Measurements from ENCODE around the gene DYRK1B. TPM values are rescaled to one million over a fixed set of nuclear protein-coding genes. Genes with fewer than 3 reads are reported as not detected.

Gene DYRK1B
- total RNA-seq, 1 donor from 2014 or later: 31.4 TPM

DNA sequence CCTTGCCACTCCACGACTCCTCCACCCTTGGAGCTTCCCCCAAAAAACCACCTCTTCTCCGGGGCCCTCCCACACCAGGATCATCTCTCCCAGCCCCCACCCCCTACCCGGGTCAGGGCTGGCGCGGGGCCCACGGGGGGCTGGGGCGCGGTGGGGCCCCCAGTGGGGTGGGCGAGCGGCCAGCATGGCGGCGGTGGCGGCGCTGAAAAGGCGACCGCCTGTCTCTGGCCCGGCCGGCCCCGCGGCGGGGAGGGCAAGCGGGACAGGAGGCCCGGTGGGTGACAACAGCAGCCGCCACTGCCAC is 850 bp downstream of the DYRK1B start:
- Histone ChIP-seq H3K79me2 (ENCODE audit: insufficient read depth, low read length) (peaks cover 26% of the 10 kb centered on the region), H2AFZ (ENCODE audit: low read depth, low read length) (peak overlapping the region; percentile 87), H3K27me3 (ENCODE audit: insufficient read depth, low read length) (no peaks in the 10 kb centered on the region), H3K36me3 (ENCODE audit: insufficient read depth, low read length) (peaks cover 48% of the 10 kb centered on the region), H4K20me1 (ENCODE audit: insufficient read depth, low read length) (peaks cover 12% of the 10 kb centered on the region), H3K4me1 (ENCODE audit: insufficient read depth, low read length) (peaks cover 6% of the 10 kb centered on the region), H3K4me3 (ENCODE audit: insufficient read depth, low read depth, low read length) (peak overlapping the region; percentile 78), H3K9me3 (ENCODE audit: insufficient read depth, low read depth, low read length) (no peaks in the 10 kb centered on the region), H3K4me2 (ENCODE audit: low read length) (peak overlapping the region; percentile 92), H3K27ac (ENCODE audit: low read depth, low read length) (peak overlapping the region; percentile 96), H3K9ac (ENCODE audit: low read length) (peak overlapping the region; percentile 98)
- Mint-ChIP-seq H3K27ac (ENCODE audit: unreplicated experiment) (peak overlapping the region; percentile 93), H3K4me1 (ENCODE audit: low read depth, unreplicated experiment) (peaks cover 17% of the 10 kb centered on the region), H3K27me3 (ENCODE audit: low read depth, unreplicated experiment) (no peaks in the 10 kb centered on the region), H3K4me3 (ENCODE audit: unreplicated experiment) (peak overlapping the region; percentile 94), H3K9me3 (ENCODE audit: unreplicated experiment) (peaks cover 2% of the 10 kb centered on the region), H3K36me3 (ENCODE audit: low read depth, unreplicated experiment) (peaks cover 26% of the 10 kb centered on the region)
- DNase-seq (ENCODE audit: low read depth) (no peak), FAIRE-seq (no peak)
- TF ChIP-seq, protein P1, sequence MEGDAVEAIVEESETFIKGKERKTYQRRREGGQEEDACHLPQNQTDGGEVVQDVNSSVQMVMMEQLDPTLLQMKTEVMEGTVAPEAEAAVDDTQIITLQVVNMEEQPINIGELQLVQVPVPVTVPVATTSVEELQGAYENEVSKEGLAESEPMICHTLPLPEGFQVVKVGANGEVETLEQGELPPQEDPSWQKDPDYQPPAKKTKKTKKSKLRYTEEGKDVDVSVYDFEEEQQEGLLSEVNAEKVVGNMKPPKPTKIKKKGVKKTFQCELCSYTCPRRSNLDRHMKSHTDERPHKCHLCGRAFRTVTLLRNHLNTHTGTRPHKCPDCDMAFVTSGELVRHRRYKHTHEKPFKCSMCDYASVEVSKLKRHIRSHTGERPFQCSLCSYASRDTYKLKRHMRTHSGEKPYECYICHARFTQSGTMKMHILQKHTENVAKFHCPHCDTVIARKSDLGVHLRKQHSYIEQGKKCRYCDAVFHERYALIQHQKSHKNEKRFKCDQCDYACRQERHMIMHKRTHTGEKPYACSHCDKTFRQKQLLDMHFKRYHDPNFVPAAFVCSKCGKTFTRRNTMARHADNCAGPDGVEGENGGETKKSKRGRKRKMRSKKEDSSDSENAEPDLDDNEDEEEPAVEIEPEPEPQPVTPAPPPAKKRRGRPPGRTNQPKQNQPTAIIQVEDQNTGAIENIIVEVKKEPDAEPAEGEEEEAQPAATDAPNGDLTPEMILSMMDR (IDR thresholded peaks at IDR 0.05; ENCODE audit: insufficient read depth, low read depth, low read length): no peak
- TF ChIP-seq EZH2 (IDR thresholded peaks at IDR 0.05; ENCODE audit: insufficient read depth, low read length): no peak

DNA sequence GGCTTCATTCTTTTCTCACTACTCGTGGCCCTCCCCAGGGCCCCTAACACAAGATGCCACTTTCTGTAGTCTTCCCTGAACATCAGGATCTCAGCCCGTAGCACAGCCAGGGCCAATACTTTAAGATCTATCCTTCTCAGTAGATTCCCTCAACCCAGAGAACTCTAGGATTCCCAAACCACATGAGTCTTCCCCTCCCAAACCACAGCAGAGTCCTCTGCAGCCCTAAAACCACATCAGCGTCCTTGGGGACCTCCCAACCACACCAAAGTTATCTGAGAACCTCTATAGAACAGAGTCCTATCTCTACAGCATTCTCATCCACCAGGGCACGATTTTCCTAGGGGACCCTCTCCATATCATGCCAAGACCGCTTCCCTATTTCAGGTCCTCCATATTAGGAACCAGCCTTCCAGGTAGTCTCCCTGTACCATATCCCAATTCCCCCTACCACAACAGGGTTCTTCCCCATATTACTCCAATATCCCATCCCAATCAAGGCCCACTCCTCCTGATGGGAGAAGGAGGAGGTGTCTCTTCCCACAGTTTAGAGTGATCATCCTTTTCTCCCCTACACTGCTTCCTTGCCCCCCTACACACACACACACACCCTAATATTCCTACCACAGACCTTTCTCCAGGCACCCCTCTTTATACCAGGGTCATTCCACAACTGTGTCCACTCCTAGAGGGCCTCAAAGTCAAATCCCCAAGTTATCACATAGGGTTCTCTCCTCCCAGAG is 1.4 kb downstream of the DYRK1B start:
- Mint-ChIP-seq H3K4me3 (ENCODE audit: unreplicated experiment) (peak overlapping the region; percentile 94), H3K27me3 (ENCODE audit: low read depth, unreplicated experiment) (no peaks in the 10 kb centered on the region), H3K36me3 (ENCODE audit: low read depth, unreplicated experiment) (peaks cover 26% of the 10 kb centered on the region), H3K27ac (ENCODE audit: unreplicated experiment) (peak overlapping the region; percentile 93), H3K4me1 (ENCODE audit: low read depth, unreplicated experiment) (peaks cover 17% of the 10 kb centered on the region), H3K9me3 (ENCODE audit: unreplicated experiment) (peaks cover 2% of the 10 kb centered on the region)
- FAIRE-seq (no peak), DNase-seq (ENCODE audit: low read depth) (no peak)
- no peak overlapping the region for H2AFZ ChIP-seq (ENCODE audit: low read depth, low read length)
- peak overlapping the region; percentile 78 for H3K4me3 ChIP-seq (ENCODE audit: insufficient read depth, low read depth, low read length)
- H3K36me3 ChIP-seq (ENCODE audit: insufficient read depth, low read length): peaks cover 42% of the 10 kb centered on the region
- peak overlapping the region; percentile 98 for H3K9ac ChIP-seq (ENCODE audit: low read length)
- H4K20me1 ChIP-seq (ENCODE audit: insufficient read depth, low read length): peaks cover 12% of the 10 kb centered on the region
- peaks cover 6% of the 10 kb centered on the region for H3K4me1 ChIP-seq (ENCODE audit: insufficient read depth, low read length)
- H3K27ac ChIP-seq (ENCODE audit: low read depth, low read length): peak overlapping the region; percentile 96
- H3K79me2 ChIP-seq (ENCODE audit: insufficient read depth, low read length): peaks cover 26% of the 10 kb centered on the region
- TF ChIP-seq, protein P1 (IDR thresholded peaks at IDR 0.05; ENCODE audit: insufficient read depth, low read depth, low read length): no peak
- no peak for TF ChIP-seq EZH2 (IDR thresholded peaks at IDR 0.05; ENCODE audit: insufficient read depth, low read length)
- no peaks in the 10 kb centered on the region for H3K27me3 ChIP-seq (ENCODE audit: insufficient read depth, low read length)
- no peaks in the 10 kb centered on the region for H3K9me3 ChIP-seq (ENCODE audit: insufficient read depth, low read depth, low read length)
- peak overlapping the region; percentile 92 for H3K4me2 ChIP-seq (ENCODE audit: low read length)

DNA sequence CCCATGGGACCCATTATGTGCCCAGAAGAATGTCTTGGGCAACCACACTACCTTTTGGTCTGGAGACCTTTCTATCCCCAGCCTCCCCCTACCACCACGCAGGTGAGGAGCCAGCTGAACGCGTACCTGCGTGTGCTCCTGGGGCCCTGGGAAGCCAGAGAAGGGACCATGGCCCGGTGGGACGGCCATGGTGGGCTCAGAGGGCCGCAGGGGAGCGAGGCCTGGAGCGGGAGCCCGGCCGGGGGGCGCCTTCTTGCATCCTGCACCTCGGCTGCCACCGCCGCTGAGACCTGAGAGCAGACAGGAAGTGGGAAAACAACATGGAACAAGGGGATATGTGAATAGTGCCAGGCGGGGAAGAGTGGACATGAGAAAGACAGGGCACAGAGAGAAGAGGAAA is 2.3 kb downstream of the DYRK1B start:
- H2AFZ ChIP-seq (ENCODE audit: low read depth, low read length): no peak overlapping the region
- H4K20me1 ChIP-seq (ENCODE audit: insufficient read depth, low read length): peaks cover 12% of the 10 kb centered on the region
- peaks cover 2% of the 10 kb centered on the region for H3K9me3 Mint-ChIP-seq (ENCODE audit: unreplicated experiment)
- TF ChIP-seq, protein P1 (IDR thresholded peaks at IDR 0.05; ENCODE audit: insufficient read depth, low read depth, low read length): no peak
- TF ChIP-seq EZH2 (IDR thresholded peaks at IDR 0.05; ENCODE audit: insufficient read depth, low read length): no peak
- no peak overlapping the region for H3K27ac ChIP-seq (ENCODE audit: low read depth, low read length)
- DNase-seq (ENCODE audit: low read depth) (no peak), FAIRE-seq (no peak)
- H3K4me3 ChIP-seq (ENCODE audit: insufficient read depth, low read depth, low read length): no peak overlapping the region
- H3K27ac Mint-ChIP-seq (ENCODE audit: unreplicated experiment): no peak overlapping the region
- peaks cover 6% of the 10 kb centered on the region for H3K4me1 ChIP-seq (ENCODE audit: insufficient read depth, low read length)
- no peaks in the 10 kb centered on the region for H3K9me3 ChIP-seq (ENCODE audit: insufficient read depth, low read depth, low read length)
- H3K27me3 ChIP-seq (ENCODE audit: insufficient read depth, low read length): no peaks in the 10 kb centered on the region
- peaks cover 17% of the 10 kb centered on the region for H3K4me1 Mint-ChIP-seq (ENCODE audit: low read depth, unreplicated experiment)
- no peak overlapping the region for H3K9ac ChIP-seq (ENCODE audit: low read length)
- peak overlapping the region; percentile 92 for H3K4me2 ChIP-seq (ENCODE audit: low read length)
- peaks cover 26% of the 10 kb centered on the region for H3K79me2 ChIP-seq (ENCODE audit: insufficient read depth, low read length)
- H3K36me3 ChIP-seq (ENCODE audit: insufficient read depth, low read length): peaks cover 34% of the 10 kb centered on the region
- no peaks in the 10 kb centered on the region for H3K27me3 Mint-ChIP-seq (ENCODE audit: low read depth, unreplicated experiment)
- H3K36me3 Mint-ChIP-seq (ENCODE audit: low read depth, unreplicated experiment): peaks cover 25% of the 10 kb centered on the region
- H3K4me3 Mint-ChIP-seq (ENCODE audit: unreplicated experiment): peak overlapping the region; percentile 94

Measured in astrocyte (in vitro differentiated cells and primary cell).